H1 (cell line): ENCODE measurements around the gene DENND4B. TPM values are rescaled to one million over a fixed set of nuclear protein-coding genes. Genes with fewer than 3 reads are reported as not detected.

Experiments
- ATF2 ChIP-seq: IDR thresholded peaks from 2 replicates; pipeline ENCODE4 v1.6.1; 2012; ENCODE audit warnings: low read length, inconsistent platforms
- ATF3 ChIP-seq: IDR thresholded peaks from 2 replicates; pipeline ENCODE4 v1.6.1; 2011; ENCODE audit warnings: low read depth, mild to moderate bottlenecking, low read length; ENCODE audit not compliant: insufficient read depth
- MAX ChIP-seq: IDR thresholded peaks from 2 replicates; pipeline ENCODE4 v1.6.1; 2012; ENCODE audit warnings: inconsistent platforms
- PHF8 ChIP-seq: fragments of 200-600 bp; sonication (generic); conservative IDR thresholded peaks from 2 replicates; pipeline ENCODE4 v1.7.1; 2012; ENCODE audit warnings: low read depth, mild to moderate bottlenecking, inconsistent platforms, low read length, moderate library complexity
- SP2 ChIP-seq: IDR thresholded peaks from 2 replicates; pipeline ENCODE4 v1.6.1; 2012; ENCODE audit warnings: mild to moderate bottlenecking, low read length, inconsistent platforms
- YY1 ChIP-seq: IDR thresholded peaks from 2 replicates; pipeline ENCODE4 v1.6.1; 2011; ENCODE audit warnings: low read depth, mild to moderate bottlenecking, low read length
- polyA plus RNA-seq, 7 experiments: library from polyadenylated mRNA; depleted of rRNA in 3 of 7; stranded (reverse) in 5 of 7; unstranded in 2 of 7; fragments of >200 nt in 5 of 7; fragments of 200-250 nt in 2 of 7; gene quantifications; 1 replicate in 5 of 7; 2 replicates in 1 of 7; 4 replicates in 1 of 7; pipeline versions ENCODE4 v1.2.1 to v1.2.3, GENCODE V29; 2011 to 2013; ENCODE audit warnings: missing spikeins in 2 of 7, mixed read lengths in 2 of 7
- total RNA-seq: library from RNA; stranded (reverse); fragmentation: NEBNext Ultra II Directional; extraction: Animal tissue kit (Norgen Biotek cat#: 25700); gene quantifications from 2 replicates; pipeline ENCODE4 v1.2.1, GENCODE V29; 2021

Gene DENND4B
- total and polyA plus RNA-seq, 2 of the 8 experiments (the other 6 are each of a cell fraction or from before 2014, with no cell fraction given): 45.6 to 61.1 TPM

- no peak for TF ChIP-seq PHF8
- peak; percentile 44; the same call in 1 of the 2 replicates for TF ChIP-seq YY1
- peak; percentile 78 for TF ChIP-seq MAX
- no peak for TF ChIP-seq SP2
- no peak for TF ChIP-seq ATF2
- peak; percentile 69 for TF ChIP-seq ATF3
Observed at GRCh38 chr1:153962088-153963029, 15.8 kb upstream of the DENND4B start (continued).
